Natural killer cell (primary cell): ENCODE measurements around the gene TTC7B. TPM values are rescaled to one million over a fixed set of nuclear protein-coding genes. Genes with fewer than 3 reads are reported as not detected.

Source experiments
- ATAC-seq, 3 donors: fragments of 150-1000 bp in 2 of 3; fragments of 200-7000 bp in 1 of 3; cut with Tn5 transposase; 1 replicate in 1 of 3; 2 replicates in 2 of 3; pipeline ENCODE4 v1.10.0; 2021; ENCODE audit warnings: mild to moderate bottlenecking in 2 of 3, moderate library complexity in 2 of 3
- DNase-seq, 2 donors: peaks; one replicate each; pipeline versions ENCODE4 v3.0.0 to v3.0.0-alpha.2; 2013 to 2021; ENCODE audit warnings: mixed read lengths in 1 of 2
- H3K27ac ChIP-seq: one replicate; pipeline ENCODE4 v1.5.1; 2013; ENCODE audit warnings: mild to moderate bottlenecking, low read length
- H3K27me3 ChIP-seq: one replicate; pipeline ENCODE4 v1.6.1; 2013; ENCODE audit warnings: low read length; ENCODE audit not compliant: control insufficient read depth, insufficient read depth
- H3K36me3 ChIP-seq: one replicate; pipeline ENCODE4 v1.6.1; 2013; ENCODE audit warnings: low read length; ENCODE audit not compliant: control insufficient read depth, insufficient read depth
- H3K4me1 ChIP-seq: one replicate; pipeline ENCODE4 v1.6.1; 2013; ENCODE audit warnings: low read length; ENCODE audit not compliant: control insufficient read depth, insufficient read depth
- H3K4me3 ChIP-seq: one replicate; pipeline ENCODE4 v1.5.1; 2013; ENCODE audit warnings: low read length
- H3K9me3 ChIP-seq: one replicate; pipeline ENCODE4 v1.6.1; 2013; ENCODE audit warnings: low read length; ENCODE audit not compliant: control insufficient read depth, insufficient read depth
- H3K27ac Mint-ChIP-seq, 2 donors: one replicate each; pipeline ENCODE4 v1.8.0; 2022; ENCODE audit warnings: mild to moderate bottlenecking in 2 of 2, mixed read lengths in 2 of 2, moderate library complexity in 1 of 2
- H3K27me3 Mint-ChIP-seq, 2 donors: one replicate each; pipeline ENCODE4 v1.8.0; 2022; ENCODE audit warnings: low read depth in 2 of 2, mixed read lengths in 2 of 2
- H3K36me3 Mint-ChIP-seq: one replicate; pipeline ENCODE4 v1.8.0; 2022; ENCODE audit warnings: mixed read lengths
- H3K4me1 Mint-ChIP-seq, 2 donors: one replicate each; pipeline ENCODE4 v1.8.0; 2022; ENCODE audit warnings: mixed read lengths in 2 of 2
- H3K4me3 Mint-ChIP-seq: one replicate; pipeline ENCODE4 v1.8.0; 2022; ENCODE audit warnings: mild to moderate bottlenecking, moderate library complexity, mixed read lengths
- H3K9me3 Mint-ChIP-seq, 2 donors: one replicate each; pipeline ENCODE4 v1.8.0; 2022; ENCODE audit warnings: mixed read lengths in 2 of 2
- WGBS: methylation state at CpG from one replicate; pipeline ENCODE4 v1.1.7; 2013; ENCODE audit warnings: missing lambda C conversion rate; ENCODE audit not compliant: insufficient coverage; 5-methylcytosine and 5-hydroxymethylcytosine counted together
- intact Hi-C: fragments of 100-400 bp; cut with micrococcal nuclease; formaldehyde crosslinking; loops from one replicate; pipeline ENCODE4 v1.14.2; 2022
- total RNA-seq, 4 donors: library from RNA; stranded (reverse); fragments of 120-200 nt in 1 of 4; gene quantifications; one replicate each; pipeline versions ENCODE4 v1.2.3 to v1.2.4, GENCODE V29; 2013 to 2022
- TF ChIP-seq, protein P1 (sequence below): fragments of 200-600 bp; IDR thresholded peaks from one replicate; pipeline ENCODE4 v1.8.0; 2022; ENCODE audit warnings: antibody characterized with exemption

The TTC7B gene
- total RNA-seq, 3 donors from 2014 or later (not counting 1 experiment from before 2014, with no cell fraction given) = 1.7 to 17.2 (median 5.9) TPM

DNA sequence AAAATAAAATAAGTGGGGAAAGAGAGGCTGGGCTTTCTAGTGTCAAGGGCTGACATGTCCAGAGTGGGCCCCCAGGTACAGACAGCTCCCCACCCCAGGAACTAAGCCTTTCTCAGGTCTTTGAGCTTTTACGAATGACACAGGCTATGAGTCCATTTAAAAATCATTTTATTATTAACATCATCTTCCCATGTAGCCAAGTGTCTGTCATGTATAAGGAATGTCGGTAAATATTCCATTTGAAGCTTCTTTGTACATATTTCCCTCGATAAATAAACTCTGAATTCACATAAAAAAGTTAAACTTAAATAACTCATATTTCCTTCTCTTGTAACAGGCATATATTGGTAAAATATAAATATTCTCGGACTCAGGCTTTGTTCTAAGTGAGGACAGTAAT, 275.8 kb downstream of the TTC7B start:
- intact Hi-C loops = no loop called here
- Histone ChIP-seq H3K4me1 (no peaks in the 10 kb centered on the region), H3K27me3 (no peaks in the 10 kb centered on the region), H3K9me3 (no peaks in the 10 kb centered on the region), H3K4me3 (no peak overlapping the region), H3K36me3 (no peaks in the 10 kb centered on the region), H3K27ac (no peak overlapping the region)
- Mint-ChIP-seq H3K36me3 (no peaks in the 10 kb centered on the region), H3K27ac (no peak overlapping the region), H3K27me3 (no peaks in the 10 kb centered on the region), H3K9me3 (no peaks in the 10 kb centered on the region), H3K4me3 (no peak overlapping the region), H3K4me1 (peaks cover 0 to 6% of the 10 kb centered on the region in 2 donors)
- no peak for ATAC-seq
- 91% methylated on average over 2 of the region's 4 CpGs for WGBS
- TF ChIP-seq, protein P1, sequence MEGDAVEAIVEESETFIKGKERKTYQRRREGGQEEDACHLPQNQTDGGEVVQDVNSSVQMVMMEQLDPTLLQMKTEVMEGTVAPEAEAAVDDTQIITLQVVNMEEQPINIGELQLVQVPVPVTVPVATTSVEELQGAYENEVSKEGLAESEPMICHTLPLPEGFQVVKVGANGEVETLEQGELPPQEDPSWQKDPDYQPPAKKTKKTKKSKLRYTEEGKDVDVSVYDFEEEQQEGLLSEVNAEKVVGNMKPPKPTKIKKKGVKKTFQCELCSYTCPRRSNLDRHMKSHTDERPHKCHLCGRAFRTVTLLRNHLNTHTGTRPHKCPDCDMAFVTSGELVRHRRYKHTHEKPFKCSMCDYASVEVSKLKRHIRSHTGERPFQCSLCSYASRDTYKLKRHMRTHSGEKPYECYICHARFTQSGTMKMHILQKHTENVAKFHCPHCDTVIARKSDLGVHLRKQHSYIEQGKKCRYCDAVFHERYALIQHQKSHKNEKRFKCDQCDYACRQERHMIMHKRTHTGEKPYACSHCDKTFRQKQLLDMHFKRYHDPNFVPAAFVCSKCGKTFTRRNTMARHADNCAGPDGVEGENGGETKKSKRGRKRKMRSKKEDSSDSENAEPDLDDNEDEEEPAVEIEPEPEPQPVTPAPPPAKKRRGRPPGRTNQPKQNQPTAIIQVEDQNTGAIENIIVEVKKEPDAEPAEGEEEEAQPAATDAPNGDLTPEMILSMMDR = no peak
- no peak for DNase-seq

DNA sequence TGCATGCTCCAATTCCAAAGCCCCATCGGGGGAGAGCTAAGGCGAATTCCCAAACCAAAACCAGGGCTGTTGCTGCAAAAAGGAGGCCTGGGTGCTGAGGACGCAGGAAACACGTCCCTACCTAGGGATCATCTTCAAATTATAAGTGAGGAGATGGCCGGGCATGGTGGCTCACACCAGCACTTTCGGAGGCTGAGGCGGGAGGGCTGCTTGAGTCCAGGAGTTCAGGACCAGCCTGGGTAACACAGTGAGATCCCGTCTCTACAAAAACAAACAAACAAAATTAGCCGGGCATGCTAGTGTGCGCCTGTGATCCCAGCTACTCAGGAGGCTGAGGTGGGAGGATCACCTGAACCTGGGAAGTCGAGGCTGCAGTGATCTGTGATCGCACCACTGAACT, 276.2 kb downstream of the TTC7B start:
- WGBS = 91% methylated on average over 12 of the region's 12 CpGs
- H3K36me3 ChIP-seq = no peaks in the 10 kb centered on the region
- Mint-ChIP-seq H3K4me3 (no peak overlapping the region), H3K9me3 (no peaks in the 10 kb centered on the region), H3K4me1 (peaks cover 0 to 6% of the 10 kb centered on the region in 2 donors), H3K27ac (no peak overlapping the region), H3K36me3 (no peaks in the 10 kb centered on the region), H3K27me3 (no peaks in the 10 kb centered on the region)
- no peaks in the 10 kb centered on the region for H3K4me1 ChIP-seq
- intact Hi-C loops = no loop called here
- no peaks in the 10 kb centered on the region for H3K27me3 ChIP-seq
- no peaks in the 10 kb centered on the region for H3K9me3 ChIP-seq
- H3K4me3 ChIP-seq = no peak overlapping the region
- TF ChIP-seq, protein P1 = no peak
- no peak overlapping the region for H3K27ac ChIP-seq
- DNase-seq (no peak), ATAC-seq (no peak)

DNA sequence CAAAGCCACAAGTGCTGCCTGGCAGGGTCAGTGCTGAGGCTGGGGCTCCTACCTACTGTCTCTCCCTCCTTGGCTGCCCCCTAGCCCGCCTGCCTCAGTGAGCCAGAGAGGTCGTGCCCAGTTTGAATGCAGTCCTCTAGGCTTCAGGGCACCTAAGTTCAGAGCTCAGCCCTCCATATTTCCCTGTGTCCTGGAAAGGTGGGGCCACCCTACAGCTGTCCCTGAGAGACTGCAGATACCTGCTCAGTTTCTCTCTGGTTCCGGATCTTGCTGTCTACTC, 276.8 kb downstream of the TTC7B start:
- TF ChIP-seq, protein P1 = no peak
- Mint-ChIP-seq H3K4me1 (peaks cover 0 to 9% of the 10 kb centered on the region in 2 donors), H3K4me3 (no peak overlapping the region), H3K36me3 (no peaks in the 10 kb centered on the region), H3K9me3 (no peaks in the 10 kb centered on the region), H3K27me3 (peaks cover 0 to under 1% of the 10 kb centered on the region in 2 donors), H3K27ac (no peak overlapping the region)
- intact Hi-C loops = no loop called here
- Histone ChIP-seq H3K27ac (no peak overlapping the region), H3K4me1 (peaks cover 2% of the 10 kb centered on the region), H3K9me3 (no peaks in the 10 kb centered on the region), H3K27me3 (no peaks in the 10 kb centered on the region), H3K36me3 (no peaks in the 10 kb centered on the region), H3K4me3 (no peak overlapping the region)
- no peak for DNase-seq
- no peak for ATAC-seq
- 88% methylated on average over 3 of the region's 3 CpGs for WGBS

DNA sequence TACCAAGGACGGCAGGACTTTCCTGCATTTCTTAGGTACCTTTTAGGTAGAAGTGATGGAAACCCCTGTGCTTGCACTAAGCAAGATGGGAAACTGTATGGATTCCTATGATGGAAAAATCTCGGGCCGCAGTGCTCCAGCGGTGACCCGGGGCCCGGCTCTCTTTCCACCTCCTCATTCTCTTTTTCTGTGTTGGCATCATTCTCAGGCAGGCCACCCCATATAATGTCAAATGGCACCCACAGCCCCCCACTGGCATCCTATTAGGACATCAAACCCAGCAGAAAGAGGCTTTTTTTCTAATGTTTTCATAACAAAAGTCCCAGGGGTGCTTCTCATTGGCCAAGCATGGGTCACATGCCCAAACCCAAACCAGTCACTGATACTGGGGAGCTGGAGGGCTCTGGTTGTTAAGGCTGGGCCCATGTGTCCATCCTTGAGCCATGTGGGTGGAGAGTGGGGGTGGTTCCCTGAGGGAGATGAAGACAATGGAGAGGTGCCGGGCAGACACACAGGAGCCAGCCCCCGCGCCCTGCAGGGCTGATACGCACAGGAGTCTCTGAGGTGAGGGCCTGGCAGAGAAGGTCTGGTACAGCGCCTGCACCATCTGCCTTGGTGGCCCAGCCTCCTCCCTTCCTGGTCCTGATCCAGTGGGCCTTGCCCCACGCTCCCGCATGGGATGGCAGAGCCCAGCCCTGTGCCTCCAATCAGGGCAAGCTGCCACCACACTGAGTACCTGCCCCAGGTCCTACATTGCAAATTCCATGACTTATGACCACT, 277.3 kb downstream of the TTC7B start:
- ATAC-seq = no peak
- DNase-seq = no peak
- Mint-ChIP-seq H3K4me3 (no peak overlapping the region), H3K36me3 (no peaks in the 10 kb centered on the region), H3K9me3 (no peaks in the 10 kb centered on the region), H3K27me3 (peaks cover 0 to 5% of the 10 kb centered on the region in 2 donors), H3K4me1 (peaks cover 0 to 15% of the 10 kb centered on the region in 2 donors), H3K27ac (no peak overlapping the region)
- TF ChIP-seq, protein P1 = no peak
- H3K4me3 ChIP-seq = no peak overlapping the region
- H3K27ac ChIP-seq = no peak overlapping the region
- H3K36me3 ChIP-seq = no peaks in the 10 kb centered on the region
- no peaks in the 10 kb centered on the region for H3K27me3 ChIP-seq
- 94% methylated on average over 13 of the region's 13 CpGs for WGBS
- peaks cover 8% of the 10 kb centered on the region for H3K4me1 ChIP-seq
- intact Hi-C loops = no loop called here
- no peaks in the 10 kb centered on the region for H3K9me3 ChIP-seq
